HG02943 (cell line): Measurements from ENCODE around the gene SPATA46.
"Not testable (repeated sequence)": the region's sequence is repeated elsewhere in the genome, so short reads cannot be mapped to it uniquely, and the experiment has no call there.

ENCODE experiments used
- ATAC-seq: cut with Tn5 transposase; IDR thresholded peaks from one replicate; pipeline ENCODE4 v1.9.1; 2021; ENCODE audit warnings: mild to moderate bottlenecking, low read depth, moderate library complexity; ENCODE audit not compliant: unreplicated experiment

SPATA46 gene, protein sequence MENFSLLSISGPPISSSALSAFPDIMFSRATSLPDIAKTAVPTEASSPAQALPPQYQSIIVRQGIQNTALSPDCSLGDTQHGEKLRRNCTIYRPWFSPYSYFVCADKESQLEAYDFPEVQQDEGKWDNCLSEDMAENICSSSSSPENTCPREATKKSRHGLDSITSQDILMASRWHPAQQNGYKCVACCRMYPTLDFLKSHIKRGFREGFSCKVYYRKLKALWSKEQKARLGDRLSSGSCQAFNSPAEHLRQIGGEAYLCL

DNA sequence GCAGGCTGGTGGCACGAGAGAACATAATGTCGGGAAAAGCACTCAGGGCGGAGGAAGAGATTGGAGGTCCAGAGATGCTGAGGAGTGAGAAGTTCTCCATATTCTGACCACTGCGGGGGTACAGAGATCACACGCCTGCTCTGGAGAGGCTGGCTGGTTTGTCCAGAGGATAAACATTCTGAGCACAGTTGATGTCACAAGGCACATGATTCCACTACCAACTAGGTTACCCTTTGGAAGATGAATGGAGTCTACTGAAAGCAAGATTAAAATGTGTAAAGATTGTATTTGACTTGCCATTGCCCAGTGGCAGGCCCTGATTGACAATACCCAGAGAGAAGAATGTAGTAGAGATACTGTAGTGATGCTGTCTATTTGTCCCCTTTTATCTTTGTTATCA lies at the start of gene SPATA46:
TSS of gene SPATA46 (minus strand) at position 164 of the 400 bp plus-strand sequence. CDS start at position 100, 64 bp downstream.
- no peak for ATAC-seq

DNA sequence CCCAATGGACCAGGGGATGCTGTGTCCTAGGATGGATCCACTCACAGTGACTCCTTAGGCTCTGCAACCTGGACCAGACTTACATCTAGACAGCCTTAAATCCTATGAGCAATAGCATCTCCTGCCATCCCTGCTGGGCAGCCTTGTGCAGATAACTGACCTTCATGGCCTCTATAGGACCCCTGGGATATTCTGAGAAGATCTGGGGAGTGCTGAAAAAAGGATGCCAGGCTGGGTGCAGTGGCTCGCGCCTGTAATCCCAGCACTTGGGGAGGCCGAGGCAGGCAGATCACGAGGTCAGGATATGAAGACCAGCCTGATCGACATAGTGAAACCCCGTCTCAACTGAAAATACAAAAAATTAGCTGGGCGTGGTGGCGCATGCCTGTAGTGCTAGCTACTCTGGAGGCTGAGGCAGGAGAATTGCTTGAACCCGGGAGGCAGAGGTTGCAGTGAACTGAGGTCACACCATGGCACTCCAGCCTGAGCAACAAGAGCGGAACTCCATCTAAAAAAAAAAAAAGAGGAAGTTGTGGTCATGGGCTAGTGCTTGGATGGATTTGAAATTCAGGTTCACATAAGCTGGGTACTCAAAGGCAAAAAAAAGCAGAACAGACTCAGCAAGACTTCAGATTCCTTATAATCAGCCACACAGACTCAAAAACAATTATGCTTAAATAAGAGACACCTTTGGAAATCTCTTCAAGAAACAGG lies 46.2 kb upstream of the SPATA46 start:
- no peak for ATAC-seq

DNA sequence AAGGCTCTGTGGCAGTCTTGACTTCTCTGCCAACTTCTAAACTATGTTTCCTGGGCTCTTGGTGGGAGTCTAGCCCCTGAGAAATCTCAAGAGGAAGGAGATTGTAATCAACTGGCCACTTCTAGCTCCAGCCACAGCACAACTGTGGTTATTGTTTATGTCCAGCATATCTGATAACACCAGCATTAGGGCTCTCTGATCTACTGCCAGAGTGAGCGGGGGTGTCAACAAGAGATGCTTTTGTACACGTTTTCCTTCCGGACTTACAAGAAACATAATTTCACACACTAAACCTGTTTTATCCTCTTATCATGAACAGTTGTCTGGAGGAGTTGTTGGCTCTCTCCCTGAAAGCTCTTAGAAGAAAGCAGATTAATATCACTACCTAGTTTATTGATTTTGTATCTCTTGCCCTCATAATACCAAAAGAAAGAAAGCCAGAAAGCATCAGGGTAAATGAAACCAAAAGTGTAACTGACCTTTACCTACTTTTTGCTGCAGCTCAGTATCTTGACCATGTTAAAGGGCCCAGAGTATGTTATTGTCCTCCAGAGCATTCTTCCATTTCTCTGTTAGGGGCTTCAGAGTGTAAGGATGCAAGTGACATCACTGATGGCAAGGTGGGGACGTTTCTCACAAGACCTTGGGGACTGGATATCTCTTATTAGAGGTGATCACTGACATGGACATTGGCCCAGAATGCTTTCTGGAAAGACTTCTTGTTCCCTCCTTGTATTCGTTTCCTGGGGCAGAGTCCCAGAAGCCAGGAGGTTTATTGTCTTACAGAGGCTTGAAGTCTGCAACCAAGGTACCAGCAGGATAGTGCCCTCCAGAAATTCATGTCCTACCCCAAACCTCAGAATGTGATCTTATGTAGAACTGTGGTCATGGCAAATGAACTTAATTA lies 44.9 kb upstream of the SPATA46 start:
- no peak for ATAC-seq

DNA sequence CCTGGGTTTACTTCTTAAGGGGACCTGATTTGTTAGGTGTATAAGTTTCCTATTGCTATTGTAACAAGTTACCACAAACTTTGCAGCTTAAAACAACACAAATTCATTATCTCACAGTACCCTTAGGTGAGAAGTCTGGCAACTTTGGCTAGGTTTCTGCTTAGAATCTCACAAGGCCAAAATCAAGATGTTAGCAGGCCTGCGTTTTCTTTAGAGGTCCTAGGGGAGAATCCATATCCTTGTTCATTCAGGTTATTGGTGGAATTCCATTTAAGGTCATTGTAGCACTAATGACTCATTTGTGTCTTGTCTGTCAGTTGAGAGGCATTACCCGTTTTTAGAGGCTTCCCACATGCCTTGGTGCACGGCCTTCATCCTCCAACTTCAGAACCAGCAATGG lies 43.5 kb upstream of the SPATA46 start:
- no peak for ATAC-seq

DNA sequence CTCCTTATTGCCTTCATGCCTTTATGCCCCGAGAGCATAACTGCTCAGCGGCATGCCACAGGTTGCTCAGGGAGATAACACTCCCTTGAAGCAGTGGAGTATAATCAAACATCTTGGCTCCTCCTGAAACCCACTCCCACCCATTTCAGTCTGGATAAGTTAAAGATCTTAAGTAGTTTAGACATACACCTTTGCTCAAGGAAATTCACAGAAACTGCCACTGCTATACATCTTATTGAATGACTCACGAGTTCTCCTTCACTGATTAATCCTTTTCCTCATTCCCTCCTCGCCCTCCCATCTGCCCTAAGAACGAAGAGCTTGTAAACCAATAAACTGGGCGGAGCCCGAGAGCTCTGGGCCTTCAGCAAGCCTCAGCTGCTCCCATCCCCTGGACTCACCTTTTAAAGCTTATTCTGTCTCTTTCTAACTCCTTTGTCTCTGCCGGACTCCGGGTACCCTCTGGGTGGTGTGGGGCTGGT lies 42.8 kb upstream of the SPATA46 start:
- not testable (repeated sequence) for ATAC-seq

DNA sequence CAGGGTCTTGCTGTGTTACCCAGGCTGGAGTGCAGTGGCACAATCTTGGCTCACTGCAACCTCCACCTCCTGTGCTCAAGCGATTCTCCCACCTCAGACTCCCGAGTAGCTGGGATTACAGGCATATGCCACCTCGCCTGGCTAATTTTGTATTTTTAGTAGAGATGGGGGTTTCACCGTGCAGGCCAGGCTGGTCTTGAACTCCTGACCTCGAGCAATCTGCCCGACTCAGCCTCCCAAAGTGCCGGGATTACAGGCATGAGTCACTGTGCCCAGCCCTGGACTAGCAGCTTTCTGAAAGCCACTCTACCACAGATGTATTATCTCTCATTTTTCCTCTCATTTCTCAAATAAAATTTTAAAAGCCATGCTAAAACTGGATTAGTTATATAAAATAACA lies 41.9 kb upstream of the SPATA46 start:
- ATAC-seq = not testable (repeated sequence)

DNA sequence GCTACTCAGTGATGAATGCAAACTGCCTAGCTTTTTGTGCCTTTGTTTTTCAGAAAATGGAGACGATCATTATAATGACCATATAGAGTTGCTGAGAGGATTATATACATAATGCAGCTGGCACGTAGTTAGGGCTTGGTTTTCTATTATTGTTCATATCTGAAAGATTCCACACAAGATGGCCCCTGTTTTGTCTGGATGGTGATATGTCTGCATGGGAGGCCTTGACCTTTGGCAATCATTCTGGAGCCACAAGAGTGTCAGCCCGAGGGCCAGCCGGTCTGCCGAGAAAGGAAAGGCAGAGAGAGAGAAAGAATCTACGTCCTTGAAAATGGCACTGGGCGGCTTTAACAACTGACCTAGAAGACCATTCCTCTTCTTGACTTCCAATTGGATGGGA lies 41.0 kb upstream of the SPATA46 start:
- ATAC-seq = no peak

DNA sequence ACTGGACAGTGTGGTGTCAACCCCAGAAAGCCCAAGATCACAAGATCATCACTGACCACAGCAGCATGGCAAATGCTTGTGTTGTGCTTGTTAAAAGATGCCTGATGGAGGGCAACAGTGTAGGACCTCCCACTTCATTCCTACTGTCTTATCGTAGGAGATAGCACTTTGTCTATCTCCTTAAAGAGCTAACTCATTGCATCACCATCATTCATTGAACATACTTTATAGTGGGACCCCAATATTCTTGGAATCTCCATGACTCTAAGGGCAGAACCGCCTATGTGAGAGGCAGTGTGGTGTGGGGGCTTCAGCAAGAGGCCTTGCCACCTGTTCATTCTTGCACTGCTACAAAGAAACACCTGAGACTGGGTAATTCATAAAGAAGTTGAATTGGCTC lies 40.3 kb upstream of the SPATA46 start:
- ATAC-seq = no peak

DNA sequence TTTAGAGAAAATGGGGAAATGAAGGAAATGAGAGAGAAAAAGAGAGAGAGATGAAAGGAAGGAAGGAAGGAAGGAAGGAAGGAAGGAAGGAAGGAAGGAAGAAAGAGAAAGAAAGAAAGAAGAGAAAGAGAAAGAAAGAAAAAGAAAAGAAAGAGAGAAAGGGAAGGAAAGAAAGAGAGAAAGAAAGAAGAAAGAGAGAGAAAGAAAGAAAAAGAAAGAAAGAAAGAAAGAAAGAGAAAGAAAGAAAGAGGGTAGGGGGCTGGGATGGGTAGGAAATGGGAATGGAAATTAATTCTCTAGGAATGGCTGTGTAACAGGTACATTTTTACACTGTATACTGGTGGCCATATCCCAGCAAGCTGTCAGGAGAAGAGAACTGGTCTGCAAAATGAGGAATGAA lies 39.6 kb upstream of the SPATA46 start:
- ATAC-seq = no peak

DNA sequence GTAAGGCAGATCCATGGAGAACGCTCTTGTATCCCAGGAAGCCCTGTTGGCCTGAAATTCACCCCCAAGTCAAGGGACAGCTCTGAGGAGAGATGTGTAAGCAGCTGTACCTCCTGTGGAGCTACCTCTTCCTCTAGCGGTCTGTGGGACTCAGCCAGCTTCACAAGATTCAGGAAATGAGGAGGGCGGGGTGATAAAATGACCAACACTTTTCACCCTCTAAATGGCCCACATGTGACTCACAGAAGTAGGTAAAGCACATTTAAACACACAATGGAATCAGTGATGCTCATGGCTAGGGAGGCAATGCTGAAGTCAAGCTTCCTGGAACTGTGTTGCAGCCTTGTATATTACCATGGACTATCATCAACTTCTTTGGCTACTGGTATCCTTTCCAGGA lies 35.3 kb upstream of the SPATA46 start, which contains the start of gene SH2D1B:
TSS of gene SH2D1B (minus strand) at position 135 of the 400 bp plus-strand sequence. CDS start at position 15, 120 bp downstream.
- no peak for ATAC-seq

DNA sequence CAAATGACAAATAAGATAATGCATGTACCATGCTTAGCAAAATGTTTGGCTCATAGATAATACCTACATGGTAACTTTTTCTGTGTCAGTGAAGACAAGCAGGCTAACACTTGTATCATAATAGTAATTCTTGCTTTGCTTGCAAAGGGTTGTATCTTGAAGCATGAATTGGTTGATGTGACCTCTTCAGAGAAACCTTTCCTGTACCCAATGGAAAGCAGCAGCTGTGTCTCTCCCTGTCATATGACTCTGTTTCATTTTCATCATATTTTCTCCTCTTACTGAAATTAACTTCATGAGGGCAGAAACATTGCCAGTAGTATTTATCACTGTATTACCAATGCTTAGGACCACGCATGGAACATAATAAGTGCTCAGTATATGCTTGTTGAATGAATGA lies 30.9 kb upstream of the SPATA46 start:
- no peak for ATAC-seq

DNA sequence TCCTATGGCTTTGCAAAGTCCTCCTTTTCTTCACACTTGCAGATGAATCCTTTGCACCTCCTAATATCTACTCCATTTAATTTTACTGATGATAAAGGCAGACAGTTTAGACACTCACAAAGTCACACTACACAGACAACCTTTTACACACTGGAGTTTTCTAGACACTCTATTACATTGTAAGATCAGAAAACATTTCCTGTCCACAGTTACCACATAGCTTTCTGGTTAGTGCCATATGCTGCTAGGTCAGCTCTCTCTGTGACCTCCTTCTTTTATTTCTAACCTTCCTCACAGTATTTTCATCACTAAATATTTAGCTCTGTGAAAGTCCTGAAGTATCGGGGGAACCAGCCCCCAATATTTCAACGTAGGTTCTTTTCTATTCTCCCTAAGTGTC lies 30.2 kb upstream of the SPATA46 start:
- ATAC-seq = no peak

DNA sequence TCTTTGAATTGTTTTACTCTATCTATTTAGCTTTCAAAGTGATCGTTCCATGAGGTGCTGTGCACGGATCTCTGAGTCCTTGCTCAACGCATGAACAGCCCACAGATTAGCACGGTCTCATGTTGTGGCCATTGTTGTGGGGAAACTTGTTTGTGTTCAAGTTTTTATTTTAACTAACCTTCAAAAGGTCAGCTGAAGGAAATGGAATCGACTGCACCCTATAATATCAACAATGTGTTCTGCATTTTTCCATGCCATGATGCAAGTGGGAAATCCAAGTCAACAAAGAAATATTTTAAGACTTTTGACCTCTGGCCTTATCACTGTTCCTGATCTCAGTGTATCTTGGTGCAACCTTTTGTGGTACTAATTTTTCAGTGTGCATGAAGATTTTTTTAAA lies 29.1 kb upstream of the SPATA46 start:
- ATAC-seq = no peak

DNA sequence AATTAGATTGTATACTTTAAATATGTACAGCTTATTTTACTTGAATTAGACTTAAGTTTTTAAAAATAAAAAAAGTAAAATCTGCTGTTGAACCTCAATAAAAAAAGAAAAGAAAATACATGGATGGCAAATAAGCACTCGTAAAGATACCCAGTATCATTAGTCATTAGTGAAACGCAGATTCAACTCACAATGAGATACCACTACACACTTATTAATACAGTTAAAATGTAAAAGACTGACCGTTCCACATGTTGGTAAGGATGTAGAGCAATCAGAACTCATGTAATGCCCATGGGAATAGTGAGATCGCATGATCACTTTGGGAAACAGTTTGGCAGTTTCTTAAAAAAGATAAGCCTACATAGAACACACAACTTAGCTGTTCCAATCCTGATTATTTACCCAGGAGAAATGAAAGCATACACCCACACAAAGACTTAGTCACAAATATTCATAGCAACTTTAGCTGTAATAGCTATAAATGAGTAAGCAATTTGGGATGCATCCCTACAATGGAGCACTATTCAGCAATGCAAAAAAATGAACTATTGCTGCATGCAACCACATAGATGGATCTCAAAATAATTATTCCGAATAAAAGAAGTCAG lies 28.0 kb upstream of the SPATA46 start:
- ATAC-seq = no peak

DNA sequence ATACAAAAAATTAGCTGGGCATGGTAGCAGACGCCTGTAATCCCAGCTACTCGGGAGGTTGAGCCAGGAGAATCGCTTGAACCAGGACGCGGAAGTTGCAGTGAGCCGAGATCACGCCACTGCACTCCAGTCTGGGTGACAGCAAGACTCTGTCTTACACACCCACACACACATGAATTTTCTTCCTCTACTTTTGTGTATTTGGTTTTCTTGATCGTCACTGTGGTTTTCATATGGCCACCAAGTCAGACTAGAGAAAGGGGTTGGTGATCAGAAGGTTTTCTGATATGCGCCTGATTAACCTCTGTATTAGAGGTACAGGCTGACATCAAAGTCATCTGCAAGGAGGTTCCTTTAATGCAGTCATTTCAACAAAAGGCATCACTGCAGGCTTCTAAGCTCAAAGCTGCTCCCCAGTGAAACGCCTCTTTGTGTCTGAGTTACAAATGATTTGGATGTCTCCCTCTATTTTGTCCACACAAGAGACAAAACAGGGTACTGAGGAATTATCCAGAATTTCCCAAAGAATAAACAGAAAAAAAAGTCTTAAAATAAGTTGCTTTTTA lies 24.2 kb upstream of the SPATA46 start:
- no peak for ATAC-seq

DNA sequence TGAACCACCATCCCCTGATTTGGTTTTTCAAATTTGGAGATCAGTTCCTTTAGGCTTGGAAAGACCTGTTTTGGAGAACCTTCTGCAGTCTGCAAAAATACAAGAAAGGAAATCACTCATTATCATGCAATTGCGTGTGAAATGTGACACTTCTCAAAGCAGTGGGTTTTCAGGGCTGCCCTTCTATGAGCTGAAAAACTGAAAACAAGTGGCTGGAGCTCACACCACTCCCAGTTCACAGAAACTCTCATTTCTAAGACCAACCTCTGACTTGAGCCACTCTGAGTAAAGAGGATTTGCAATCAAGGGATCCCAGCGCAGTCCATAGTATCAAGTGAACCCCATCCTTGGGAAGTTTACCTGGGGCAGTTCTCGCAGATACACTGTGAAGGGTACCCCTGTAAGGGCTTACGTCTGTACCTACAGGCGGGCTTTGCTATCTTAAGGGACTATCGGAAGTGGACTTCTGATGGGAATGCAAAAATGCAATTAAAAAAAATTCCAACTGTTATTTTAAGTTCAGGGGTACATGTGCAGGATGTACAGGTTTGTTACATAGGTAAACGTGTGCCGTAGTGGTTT lies 22.4 kb upstream of the SPATA46 start:
- no peak for ATAC-seq

DNA sequence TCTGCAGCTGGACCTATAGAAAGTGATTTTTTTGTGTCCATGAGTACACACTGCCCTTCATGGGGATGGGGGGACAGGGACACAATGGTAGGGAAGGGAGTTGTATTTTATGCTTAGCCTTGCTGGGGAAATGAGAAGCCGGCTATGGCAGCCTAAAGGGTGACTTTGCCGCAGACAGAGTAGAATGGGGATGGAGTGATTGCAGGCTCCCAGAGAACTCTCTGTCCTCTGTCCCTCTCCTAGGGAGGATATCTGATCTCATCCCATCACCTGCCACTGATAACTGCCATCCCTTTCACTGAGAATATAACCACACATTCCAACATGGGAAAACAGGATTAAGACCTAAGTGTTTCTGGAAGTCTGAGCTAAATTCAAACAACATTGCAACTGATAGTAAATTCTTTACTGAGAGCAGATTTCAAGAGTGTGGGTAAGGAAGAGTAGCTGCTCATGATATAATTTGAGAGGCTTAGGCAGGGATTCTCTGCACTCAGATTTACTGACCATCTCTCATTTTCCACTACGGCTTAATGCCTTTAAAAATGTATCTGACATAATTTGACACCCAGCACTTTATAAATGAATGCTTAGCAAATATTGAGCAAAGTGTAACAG lies 21.4 kb upstream of the SPATA46 start:
- no peak for ATAC-seq

DNA sequence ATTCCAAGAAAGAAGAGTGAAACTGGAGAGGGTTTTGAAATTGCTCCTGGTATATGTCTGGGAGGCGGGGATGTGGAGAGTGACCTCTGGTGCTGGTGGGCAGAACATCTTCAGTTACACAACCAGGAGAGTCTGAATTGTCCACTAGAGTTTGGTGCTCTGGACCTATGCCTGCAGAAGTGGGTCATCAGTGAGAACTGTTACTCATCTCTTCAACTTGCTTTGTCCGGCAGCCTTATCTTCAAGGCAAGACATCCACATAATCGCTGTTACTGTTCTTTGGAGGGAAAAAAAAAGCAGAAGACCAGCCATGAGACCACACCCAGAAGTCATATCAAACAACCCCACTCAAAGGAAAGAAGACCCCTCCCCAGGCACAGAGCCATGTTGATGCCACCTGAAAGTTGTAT lies 20.4 kb upstream of the SPATA46 start:
- ATAC-seq = no peak

DNA sequence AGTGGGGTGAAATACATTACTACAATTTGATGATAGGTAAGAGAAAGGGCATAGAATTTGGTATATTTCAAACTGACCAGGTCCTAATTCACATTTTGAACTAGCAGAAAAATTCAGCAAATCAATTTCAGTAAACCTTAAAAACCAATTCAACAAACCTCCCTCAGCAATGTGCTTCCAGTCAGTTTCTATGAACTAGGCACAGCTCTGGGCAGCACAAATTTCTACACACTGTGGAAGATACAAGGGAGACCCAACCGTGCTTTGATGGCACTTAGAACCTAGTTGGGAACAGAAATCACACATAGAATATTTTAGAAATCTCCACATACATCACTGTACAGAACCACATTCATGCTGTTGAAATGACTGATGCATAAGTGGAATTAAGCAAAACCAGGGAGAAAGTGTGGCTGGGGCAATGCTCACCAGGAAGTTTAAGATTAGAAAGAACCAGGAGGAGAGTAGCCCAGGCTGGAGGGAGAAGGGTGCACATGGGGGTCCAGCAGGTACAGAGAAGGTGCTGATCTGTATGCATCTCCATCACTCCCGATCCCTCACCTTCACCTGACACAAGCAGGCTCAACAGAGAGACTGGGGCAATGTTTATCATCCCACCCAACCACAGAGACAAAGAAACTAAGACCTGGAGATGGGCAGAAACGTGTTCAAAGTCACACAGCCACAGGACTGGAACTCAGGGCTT lies 19.7 kb upstream of the SPATA46 start:
- no peak for ATAC-seq
